ENCODE data around the gene ZBED3. TPM values are rescaled to one million over a fixed set of nuclear protein-coding genes. Genes with fewer than 3 reads are reported as not detected.

The ZBED3 gene
- total and polyA plus RNA-seq, 2 donors (not counting 1 experiment from before 2014, with no cell fraction given) = 0.30 to 1.2 TPM

DNA sequence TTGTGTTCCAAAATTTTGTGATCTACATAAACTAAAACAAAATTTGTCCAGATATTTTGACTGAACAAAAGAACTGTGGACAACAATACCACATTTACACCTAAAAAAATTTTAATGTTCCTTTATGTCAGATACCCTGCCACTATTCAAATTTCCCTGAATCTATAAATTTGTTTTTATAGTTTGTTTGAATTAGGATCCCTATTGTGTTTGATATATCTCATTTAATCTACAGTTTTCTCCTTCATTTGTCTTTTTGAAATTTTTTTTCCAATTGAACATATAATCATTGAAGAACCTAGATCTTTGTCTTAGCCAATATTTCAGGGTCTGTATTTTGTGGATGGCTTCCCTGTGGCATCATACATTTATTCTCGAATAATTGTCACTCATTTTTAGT is 51.1 kb downstream of the ZBED3 start:
- ChIA-PET CTCF (no interaction called here), POLR2A (no interaction called here)
- no CpG with 5 or more reads among the region's 1 CpG for WGBS (ENCODE audit: insufficient coverage)
- Mint-ChIP-seq H3K27me3 (no peaks in the 10 kb centered on the region), H3K9me3 (ENCODE audit: insufficient read depth) (no peaks in the 10 kb centered on the region), H3K4me3 (no peak overlapping the region), H3K4me1 (peaks cover 19% of the 10 kb centered on the region), H3K27ac (no peak overlapping the region)
- DNase-seq (no peak), ATAC-seq (ENCODE audit: low read depth) (no peak)
- Histone ChIP-seq H3K27ac (ENCODE audit: low read length in 2 of 2) (no peak overlapping the region), H3K9ac (ENCODE audit: low read length) (no peak overlapping the region), H3K36me3 (replicated peaks in 1 of 2; ENCODE audit: control extremely low read depth in 1 of 2, control insufficient read depth in 1 of 2, extremely low read depth in 1 of 2, insufficient read depth in 2 of 2, low read length in 1 of 2) (peaks cover 23 to 42% of the 10 kb centered on the region in 2 experiments), H3K79me2 (ENCODE audit: control insufficient read depth, insufficient read depth, low read length) (peaks cover 13% of the 10 kb centered on the region), H3K4me3 (ENCODE audit: control extremely low read depth in 1 of 5, extremely low read depth in 1 of 5, insufficient read depth in 1 of 5, low read depth in 2 of 5, low read length in 4 of 5) (no peak overlapping the region), H3K27me3 (replicated peaks in 1 of 4; ENCODE audit: control extremely low read depth in 1 of 4, control insufficient read depth in 3 of 4, insufficient read depth in 4 of 4, low read length in 3 of 4) (no peaks in the 10 kb centered on the region), H3K4me1 (ENCODE audit: control insufficient read depth in 2 of 2, insufficient read depth in 2 of 2, low read length in 2 of 2) (peaks cover 10% of the 10 kb centered on the region in 2 donors), H3K9me3 (ENCODE audit: control extremely low read depth in 1 of 3, control insufficient read depth in 2 of 3, insufficient read depth in 1 of 3, low read length in 2 of 3) (no peaks in the 10 kb centered on the region), H3K4me2 (replicated peaks; ENCODE audit: low read depth, low read length, poor library complexity, severe bottlenecking) (no peak overlapping the region), H2AFZ (ENCODE audit: insufficient read depth, low read depth, low read length, poor library complexity, severe bottlenecking) (no peak overlapping the region), H4K20me1 (ENCODE audit: control insufficient read depth, insufficient read depth, low read length, poor library complexity, severe bottlenecking) (peaks cover 15% of the 10 kb centered on the region)
- intact Hi-C loops (cut with micrococcal nuclease) = loop anchor here (10.0 kb wide), 1 partner anchor 1949 kb away; the partner anchor contains the start of gene ARSB
- TF ChIP-seq CTCF (IDR thresholded peaks at IDR 0.05) = no peak
- TF ChIP-seq EZH2 (IDR thresholded peaks at IDR 0.05; ENCODE audit: borderline replicate concordance, insufficient read depth, low read depth, low read length, poor library complexity, severe bottlenecking) = no peak

- no peak overlapping the region for H2AFZ ChIP-seq (ENCODE audit: insufficient read depth, low read depth, low read length, poor library complexity, severe bottlenecking)
- H3K79me2 ChIP-seq (ENCODE audit: control insufficient read depth, insufficient read depth, low read length) = peaks cover 32% of the 10 kb centered on the region
- H3K27ac ChIP-seq (ENCODE audit: low read length in 2 of 2) = no peak overlapping the region
- ChIA-PET POLR2A (no interaction called here), CTCF (interaction anchor here (0.9 kb wide), 1 partner anchor 21 kb away, joined by 6 read pairs; no protein-coding TSS in a partner anchor)
- intact Hi-C loops (cut with micrococcal nuclease) = loop anchor here (5.0 to 10.0 kb wide), 3 partner anchors 631 to 1951 kb away; partner anchors contain the start of genes ARSB, IQGAP2 and TBCA
- no peak for ATAC-seq (ENCODE audit: low read depth)
- Mint-ChIP-seq H3K4me3 (no peak overlapping the region), H3K27ac (no peak overlapping the region), H3K27me3 (no peaks in the 10 kb centered on the region), H3K4me1 (peaks cover 31% of the 10 kb centered on the region), H3K9me3 (ENCODE audit: insufficient read depth) (peaks cover 9% of the 10 kb centered on the region)
- no peaks in the 10 kb centered on the region for H3K27me3 ChIP-seq (replicated peaks in 1 of 4; ENCODE audit: control extremely low read depth in 1 of 4, control insufficient read depth in 3 of 4, insufficient read depth in 4 of 4, low read length in 3 of 4)
- DNase-seq = no peak
- peaks cover 15% of the 10 kb centered on the region for H4K20me1 ChIP-seq (ENCODE audit: control insufficient read depth, insufficient read depth, low read length, poor library complexity, severe bottlenecking)
- no peak overlapping the region for H3K9ac ChIP-seq (ENCODE audit: low read length)
- H3K4me2 ChIP-seq (replicated peaks; ENCODE audit: low read depth, low read length, poor library complexity, severe bottlenecking) = no peak overlapping the region
- no peak for TF ChIP-seq CTCF (IDR thresholded peaks at IDR 0.05)
- no peak for TF ChIP-seq EZH2 (IDR thresholded peaks at IDR 0.05; ENCODE audit: borderline replicate concordance, insufficient read depth, low read depth, low read length, poor library complexity, severe bottlenecking)
- H3K4me3 ChIP-seq (ENCODE audit: control extremely low read depth in 1 of 5, extremely low read depth in 1 of 5, insufficient read depth in 1 of 5, low read depth in 2 of 5, low read length in 4 of 5) = no peak overlapping the region
- peaks cover 16 to 19% of the 10 kb centered on the region in 2 donors for H3K4me1 ChIP-seq (ENCODE audit: control insufficient read depth in 2 of 2, insufficient read depth in 2 of 2, low read length in 2 of 2)
- peaks cover 0 to 13% (median 4%) of the 10 kb centered on the region in 3 donors for H3K9me3 ChIP-seq (ENCODE audit: control extremely low read depth in 1 of 3, control insufficient read depth in 2 of 3, insufficient read depth in 1 of 3, low read length in 2 of 3)
- WGBS (ENCODE audit: insufficient coverage) = 100% methylated on average over 2 of the region's 5 CpGs
- peaks cover 14 to 28% of the 10 kb centered on the region in 2 experiments for H3K36me3 ChIP-seq (replicated peaks in 1 of 2; ENCODE audit: control extremely low read depth in 1 of 2, control insufficient read depth in 1 of 2, extremely low read depth in 1 of 2, insufficient read depth in 2 of 2, low read length in 1 of 2)
Observed at GRCh38 chr5:77033338-77033737, 53.7 kb downstream of the ZBED3 start.

All from B cell (primary cell).